Adrenal gland (tissue), 12 donors: ENCODE results near the gene ZCCHC4. TPM values are rescaled to one million over a fixed set of nuclear protein-coding genes. Genes with fewer than 3 reads are reported as not detected.

Source experiments
- DNase-seq, 7 donors: peaks; one replicate each; pipeline ENCODE4 v3.0.0-alpha.2; 2019 to 2020
- H3K27ac ChIP-seq, 5 donors: fragments of 200-600 bp; sonication (generic) in 4 of 5; 1 replicate in 3 of 5; 2 replicates in 2 of 5; pipeline versions ENCODE4 v1.5.1 to v1.8.0; 2016 to 2020; ENCODE audit warnings: mild to moderate bottlenecking in 1 of 5
- H3K27me3 ChIP-seq: fragments of 200-600 bp; 2 replicates; pipeline ENCODE4 v1.8.0; 2021
- H3K36me3 ChIP-seq, 2 donors: fragments of 200-600 bp; replicated peaks in 1 of 2; 1 replicate in 1 of 2; 2 replicates in 1 of 2; pipeline versions ENCODE4 v1.5.1 to v1.8.0; 2018 to 2022
- H3K4me1 ChIP-seq, 2 donors: fragments of 200-600 bp; replicated peaks in 1 of 2; 1 replicate in 1 of 2; 2 replicates in 1 of 2; pipeline versions ENCODE4 v1.5.1 to v1.8.0; 2018 to 2021
- H3K4me3 ChIP-seq, 4 donors: fragments of 200-600 bp; sonication (generic) in 3 of 4; one replicate each; pipeline ENCODE4 v1.5.1; 2016 to 2018
- H3K9me3 ChIP-seq, 3 donors: fragments of 200-600 bp; sonication (generic) in 1 of 3; replicated peaks in 1 of 3; 1 replicate in 2 of 3; 2 replicates in 1 of 3; pipeline versions ENCODE4 v1.5.1 to v1.8.0; 2016 to 2021
- CTCF ChIP-seq, 6 experiments: fragments of 450-650 bp in 4 of 6; fragments of 200-600 bp in 2 of 6; sonication (generic) in 1 of 6; IDR thresholded peaks; 1 replicate in 5 of 6; 2 replicates in 1 of 6; pipeline versions ENCODE4 v1.5.1 to v1.8.0; 2016 to 2021; ENCODE audit warnings: antibody characterized with exemption in 6 of 6, mild to moderate bottlenecking in 2 of 6, moderate library complexity in 1 of 6
- POLR2A ChIP-seq, 2 donors: fragments of 450-650 bp; IDR thresholded peaks; one replicate each; pipeline ENCODE4 v1.6.1; 2017; ENCODE audit warnings: antibody characterized with exemption in 2 of 2, mild to moderate bottlenecking in 2 of 2, moderate library complexity in 1 of 2
- WGBS, 4 donors: extraction: QIAGEN DNeasy Blood & Tissue Kit in 2 of 4; methylation state at CpG; one replicate each; pipeline versions ENCODE4 v1.1.5 to v1.1.7; 2013 to 2017; 5-methylcytosine and 5-hydroxymethylcytosine counted together
- intact Hi-C, 2 donors: fragments of 100-400 bp; cut with DNase I; formaldehyde crosslinking; loops; one replicate each; pipeline versions ENCODE4 v1.14.1 to v1.15.0; 2022 to 2023
- polyA plus RNA-seq, 3 donors: library from polyadenylated mRNA; stranded (reverse); fragments of 200-250 nt in 2 of 3; fragments of 350-450 nt in 1 of 3; fragmentation: Illumina TruSeq in 1 of 3; extraction: RNeasy Lipid Tissue Mini Kit (QIAGEN cat#74804) in 1 of 3; gene quantifications; one replicate each; pipeline ENCODE4 v1.2.3, GENCODE V29; 2013 to 2014
- total RNA-seq, 9 donors: library from RNA; depleted of rRNA in 4 of 9; stranded (reverse); fragments of >200 nt in 4 of 9; fragments of 120-200 nt in 1 of 9; fragmentation: NEBNext Ultra II Directional in 1 of 9; extraction: Animal tissue kit (Norgen Biotek cat#: 25700) in 1 of 9; gene quantifications; one replicate each; pipeline versions ENCODE4 v1.1.0 to v1.2.4, GENCODE V29; 2013 to 2023
- donor health status: healthy with polysubstance abuse.
- donor health status: Bipolar disorder and iron deficiency.
- donor health status: DM: yes; HTN: yes; CAD: no.
- donor health status: DM: no; HTN: no; CAD: no.
- donor health status: DM: no; HTN: no; CAD: no.
- donor health status: DM: yes; HTN: yes; CAD: no.

Gene ZCCHC4
- total and polyA plus RNA-seq, 12 donors = 4.8 to 14.8 (median 10.4) TPM

GRCh38 chr4:25284466-25284865, 28.1 kb upstream of the ZCCHC4 start:
- H3K27me3 ChIP-seq = no peaks in the 10 kb centered on the region
- 68 to 86% (median 81%) methylated on average over 3 of the region's 3 CpGs for WGBS, 4 donors
- no peak for DNase-seq
- intact Hi-C loops = no loop called here
- H3K27ac ChIP-seq = no peak overlapping the region
- H3K36me3 ChIP-seq = no peaks in the 10 kb centered on the region
- TF ChIP-seq POLR2A (IDR thresholded peaks at IDR 0.05) (no peak), CTCF (IDR thresholded peaks at IDR 0.05) (no peak)
- H3K4me1 ChIP-seq = no peaks in the 10 kb centered on the region
- H3K9me3 ChIP-seq = no peaks in the 10 kb centered on the region
- no peak overlapping the region for H3K4me3 ChIP-seq

DNA sequence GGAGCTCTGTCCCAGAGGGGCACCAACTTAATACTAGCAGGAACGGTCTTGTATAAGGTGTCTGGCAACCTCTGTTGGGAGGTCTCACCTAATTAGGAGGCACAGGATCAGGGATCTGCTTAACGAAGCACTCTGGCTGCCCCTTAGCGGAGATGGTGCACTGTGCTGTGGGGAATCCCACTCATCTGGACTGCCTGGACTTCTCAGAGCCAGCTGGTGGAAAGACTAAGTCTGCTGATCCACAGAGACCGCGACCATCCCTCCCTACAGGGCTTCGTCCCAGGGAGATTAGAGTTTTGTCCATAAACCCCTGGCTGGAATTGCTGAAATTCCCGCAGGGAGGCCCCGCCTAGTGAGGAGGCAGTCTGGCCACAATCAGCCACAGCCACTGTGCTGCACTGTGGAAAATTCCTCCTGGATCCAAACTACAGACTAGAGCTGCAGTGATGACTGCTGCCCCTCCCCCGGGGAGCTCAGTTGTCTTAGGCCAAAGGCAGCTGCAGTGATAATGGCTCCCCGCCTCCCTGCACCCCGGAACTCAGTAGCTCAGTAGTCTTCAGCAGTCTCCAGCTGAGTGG, 22.0 kb upstream of the ZCCHC4 start:
- no peak for DNase-seq
- H3K9me3 ChIP-seq = no peaks in the 10 kb centered on the region
- 70 to 87% (median 84%) methylated on average over 2 to 11 of the region's 11 CpGs for WGBS, 4 donors
- H3K4me1 ChIP-seq = no peaks in the 10 kb centered on the region
- intact Hi-C loops = no loop called here
- no peak overlapping the region for H3K27ac ChIP-seq
- no peak overlapping the region for H3K4me3 ChIP-seq
- H3K27me3 ChIP-seq = no peaks in the 10 kb centered on the region
- H3K36me3 ChIP-seq = no peaks in the 10 kb centered on the region
- TF ChIP-seq CTCF (IDR thresholded peaks at IDR 0.05) = no peak
- no peak for TF ChIP-seq POLR2A (IDR thresholded peaks at IDR 0.05)

GRCh38 chr4:25291158-25291733, 21.3 kb upstream of the ZCCHC4 start:
- Histone ChIP-seq H3K36me3 (no peaks in the 10 kb centered on the region), H3K4me3 (no peak overlapping the region), H3K9me3 (no peaks in the 10 kb centered on the region), H3K4me1 (no peaks in the 10 kb centered on the region), H3K27me3 (no peaks in the 10 kb centered on the region), H3K27ac (no peak overlapping the region)
- WGBS, 4 donors = 68 to 80% (median 80%) methylated on average over 12 of the region's 12 CpGs
- DNase-seq = no peak
- intact Hi-C loops = no loop called here
- no peak for TF ChIP-seq POLR2A (IDR thresholded peaks at IDR 0.05)
- no peak for TF ChIP-seq CTCF (IDR thresholded peaks at IDR 0.05)

- H3K4me3 ChIP-seq = no peak overlapping the region
- no peaks in the 10 kb centered on the region for H3K4me1 ChIP-seq
- WGBS, 4 donors = 74 to 80% (median 78%) methylated on average over 5 of the region's 5 CpGs
- no peaks in the 10 kb centered on the region for H3K9me3 ChIP-seq
- no peak for DNase-seq
- no peaks in the 10 kb centered on the region for H3K36me3 ChIP-seq
- no peak for TF ChIP-seq CTCF (IDR thresholded peaks at IDR 0.05)
- TF ChIP-seq POLR2A (IDR thresholded peaks at IDR 0.05) = no peak
- no peak overlapping the region for H3K27ac ChIP-seq
- peaks cover 3% of the 10 kb centered on the region for H3K27me3 ChIP-seq
- intact Hi-C loops = no loop called here
These were observed 14.9 kb upstream of the ZCCHC4 start for GRCh38 chr4:25297528-25298242.
